HEK293T (cell line): ENCODE data around the gene ADAMTSL2.

Source experiments
- ARNT ChIP-seq: fragments of 450-650 bp; IDR thresholded peaks from 2 replicates; pipeline ENCODE4 v1.6.1; 2017; ENCODE audit warnings: mild to moderate bottlenecking
- BHLHE40 ChIP-seq: fragments of 450-650 bp; IDR thresholded peaks from 2 replicates; pipeline ENCODE4 v1.6.1; 2016; ENCODE audit warnings: mild to moderate bottlenecking, moderate library complexity, borderline replicate concordance
- ELF4 ChIP-seq: fragments of 450-650 bp; IDR thresholded peaks from 2 replicates; pipeline ENCODE4 v1.6.1; 2017; ENCODE audit warnings: antibody characterized with exemption
- FOXA1 ChIP-seq: fragments of 450-650 bp; IDR thresholded peaks from 2 replicates; pipeline ENCODE4 v1.6.1; 2016; ENCODE audit warnings: mild to moderate bottlenecking
- FOXK2 ChIP-seq: fragments of 450-650 bp; IDR thresholded peaks from 2 replicates; pipeline ENCODE4 v1.6.1; 2016; ENCODE audit warnings: mild to moderate bottlenecking
- FOXM1 ChIP-seq: fragments of 450-650 bp; IDR thresholded peaks from 2 replicates; pipeline ENCODE4 v1.6.1; 2017; ENCODE audit warnings: mild to moderate bottlenecking, borderline replicate concordance
- L3MBTL2 ChIP-seq: fragments of 450-650 bp; conservative IDR thresholded peaks from 2 replicates; pipeline ENCODE4 v1.6.1; 2016; ENCODE audit warnings: mild to moderate bottlenecking
- LEF1 ChIP-seq: fragments of 450-650 bp; IDR thresholded peaks from 2 replicates; pipeline ENCODE4 v1.6.1; 2017; ENCODE audit warnings: mild to moderate bottlenecking, borderline replicate concordance
- SP1 ChIP-seq: fragments of 450-650 bp; IDR thresholded peaks from 2 replicates; pipeline ENCODE4 v1.6.1; 2017
- SUZ12 ChIP-seq: fragments of 450-650 bp; IDR thresholded peaks from 2 replicates; pipeline ENCODE4 v1.6.1; 2016; ENCODE audit warnings: mild to moderate bottlenecking
- TARDBP ChIP-seq: fragments of 450-650 bp; IDR thresholded peaks from 2 replicates; pipeline ENCODE4 v1.6.1; 2016
- ZNF384 ChIP-seq: fragments of 450-650 bp; IDR thresholded peaks from 2 replicates; pipeline ENCODE4 v1.6.1; 2016

GRCh38 chr9:133584167-133584558 is 49.7 kb downstream of the ADAMTSL2 start:
- TF ChIP-seq SP1 (no peak), L3MBTL2 (no peak), FOXM1 (no peak), LEF1 (no peak), ZNF384 (no peak), BHLHE40 (no peak), FOXA1 (no peak), TARDBP (no peak), SUZ12 (no peak), ELF4 (no peak), FOXK2 (no peak), ARNT (no peak)
